Breast epithelium (tissue), 4 donors: ENCODE results near the gene ACTL9. TPM values are rescaled to one million over a fixed set of nuclear protein-coding genes. Genes with fewer than 3 reads are reported as not detected.

Experiments used
- DNase-seq, 2 donors: peaks; one replicate each; pipeline ENCODE4 v3.0.0-alpha.2; 2019; ENCODE audit warnings: low spot score in 2 of 2
- H3K27ac ChIP-seq, 2 donors: fragments of 200-600 bp; sonication (generic) in 1 of 2; one replicate each; pipeline ENCODE4 v1.5.1; 2016 to 2019; ENCODE audit warnings: mild to moderate bottlenecking in 1 of 2
- H3K27me3 ChIP-seq, 2 donors: fragments of 200-600 bp; sonication (generic) in 1 of 2; one replicate each; pipeline versions ENCODE4 v1.5.1 to v1.6.0; 2017 to 2019; ENCODE audit warnings: control low read depth in 1 of 2, mild to moderate bottlenecking in 1 of 2
- H3K36me3 ChIP-seq: fragments of 200-600 bp; one replicate; pipeline ENCODE4 v1.5.1; 2019
- H3K4me1 ChIP-seq, 2 donors: fragments of 200-600 bp; sonication (generic); one replicate each; pipeline ENCODE4 v1.5.1; 2016 to 2019; ENCODE audit warnings: control low read depth in 1 of 2
- H3K4me3 ChIP-seq, 3 donors: fragments of 200-600 bp; sonication (generic); 1 replicate in 2 of 3; 2 replicates in 1 of 3; pipeline ENCODE4 v1.5.1; 2016 to 2019; ENCODE audit warnings: mild to moderate bottlenecking in 3 of 3, moderate library complexity in 2 of 3
- H3K9me3 ChIP-seq, 2 donors: fragments of 200-600 bp; sonication (generic) in 1 of 2; one replicate each; pipeline ENCODE4 v1.5.1; 2016 to 2019; ENCODE audit warnings: control low read depth in 1 of 2
- CTCF ChIP-seq, 3 donors: fragments of 450-650 bp; IDR thresholded peaks; one replicate each; pipeline ENCODE4 v1.5.1; 2016 to 2017; ENCODE audit warnings: antibody characterized with exemption in 3 of 3, mild to moderate bottlenecking in 3 of 3, moderate library complexity in 3 of 3
- POLR2A ChIP-seq: fragments of 450-650 bp; IDR thresholded peaks from one replicate; pipeline ENCODE4 v1.6.1; 2016; ENCODE audit warnings: antibody characterized with exemption, mild to moderate bottlenecking, moderate library complexity
- POLR2AphosphoS5 ChIP-seq, 3 donors: sonication (generic); formaldehyde crosslinking; IDR thresholded peaks; one replicate each; pipeline ENCODE4 v1.6.1; 2017; ENCODE audit warnings: antibody characterized with exemption in 3 of 3
- intact Hi-C: fragments of 100-400 bp; cut with DNase I; formaldehyde crosslinking; loops from one replicate; pipeline ENCODE4 v1.15.1; 2023; ENCODE audit warnings: low total_unique reads
- total RNA-seq, 3 donors: library from RNA; depleted of rRNA; stranded (reverse); fragments of >200 nt; gene quantifications; one replicate each; pipeline ENCODE4 v1.1.0, GENCODE V29; 2016

Gene ACTL9
- total RNA-seq, 3 donors from 2014 or later, result not detected

- Histone ChIP-seq H3K27ac (no peak overlapping the region), H3K27me3 (no peaks in the 10 kb centered on the region), H3K4me3 (no peak overlapping the region), H3K9me3 (no peaks in the 10 kb centered on the region), H3K36me3 (no peaks in the 10 kb centered on the region), H3K4me1 (no peaks in the 10 kb centered on the region)
- no peak for DNase-seq
- TF ChIP-seq CTCF (IDR thresholded peaks at IDR 0.05) (no peak), POLR2AphosphoS5 (IDR thresholded peaks at IDR 0.05) (no peak), POLR2A (no peak)
- intact Hi-C loops, result no loop called here
Measured at GRCh38 chr19:8673276-8673891, 25.2 kb downstream of the ACTL9 start.

- Histone ChIP-seq H3K27ac (no peak overlapping the region), H3K4me1 (no peaks in the 10 kb centered on the region), H3K36me3 (no peaks in the 10 kb centered on the region), H3K9me3 (no peaks in the 10 kb centered on the region), H3K27me3 (peaks cover 0 to 25% of the 10 kb centered on the region in 2 donors), H3K4me3 (no peak overlapping the region)
- intact Hi-C loops, result no loop called here
- TF ChIP-seq POLR2AphosphoS5 (IDR thresholded peaks at IDR 0.05) (no peak), CTCF (IDR thresholded peaks at IDR 0.05) (no peak)
- no peak for DNase-seq
Measured at GRCh38 chr19:8666814-8667405, 31.7 kb downstream of the ACTL9 start.

- H3K36me3 ChIP-seq, result no peaks in the 10 kb centered on the region
Measured at GRCh38 chr19:8665468-8666213, 33.0 kb downstream of the ACTL9 start.

GRCh38 chr19:8664671-8665057, 33.9 kb downstream of the ACTL9 start:
- Histone ChIP-seq H3K36me3 (no peaks in the 10 kb centered on the region), H3K27me3 (peaks cover 0 to 33% of the 10 kb centered on the region in 2 donors), H3K4me1 (no peaks in the 10 kb centered on the region), H3K4me3 (no peak overlapping the region), H3K9me3 (no peaks in the 10 kb centered on the region), H3K27ac (no peak overlapping the region)
- intact Hi-C loops, result no loop called here
- no peak for DNase-seq
- TF ChIP-seq POLR2AphosphoS5 (IDR thresholded peaks at IDR 0.05) (no peak), POLR2A (no peak), CTCF (IDR thresholded peaks at IDR 0.05) (no peak)

More at GRCh38 chr19:8665468-8666213, 33.0 kb downstream of the ACTL9 start:
- H3K4me3 ChIP-seq, result no peak overlapping the region
- DNase-seq, result no peak
- H3K27ac ChIP-seq, result no peak overlapping the region
- peaks cover 0 to 32% of the 10 kb centered on the region in 2 donors for H3K27me3 ChIP-seq
- H3K9me3 ChIP-seq, result no peaks in the 10 kb centered on the region
- intact Hi-C loops, result no loop called here
- no peaks in the 10 kb centered on the region for H3K4me1 ChIP-seq
- no peak for TF ChIP-seq CTCF (IDR thresholded peaks at IDR 0.05)
- no peak for TF ChIP-seq POLR2A
- no peak for TF ChIP-seq POLR2AphosphoS5 (IDR thresholded peaks at IDR 0.05)
